ENCODE data around the gene OPCML.

The OPCML gene

GRCh38 chr11:132564091-132564885 lies 968.0 kb downstream of the OPCML start:
- Histone ChIP-seq H3K27me3 (no peaks in the 10 kb centered on the region), H3K4me1 (ENCODE audit: control insufficient read depth in 1 of 2, insufficient read depth in 1 of 2, low read depth in 1 of 2, low read length in 1 of 2) (no peaks in the 10 kb centered on the region), H3K36me3 (no peaks in the 10 kb centered on the region), H3K4me3 (ENCODE audit: low read depth in 1 of 2, low read length in 1 of 2) (no peak overlapping the region), H3K9me3 (peaks cover 3% of the 10 kb centered on the region), H3K27ac (no peak overlapping the region)
- TF ChIP-seq CTCF (IDR thresholded peaks at IDR 0.05): no peak

GRCh38 chr11:132563050-132563449 lies 969.3 kb downstream of the OPCML start:
- H3K27ac ChIP-seq: no peak overlapping the region
- H3K4me1 ChIP-seq (ENCODE audit: control insufficient read depth in 1 of 2, insufficient read depth in 1 of 2, low read depth in 1 of 2, low read length in 1 of 2): no peaks in the 10 kb centered on the region
- no peaks in the 10 kb centered on the region for H3K27me3 ChIP-seq
- no peaks in the 10 kb centered on the region for H3K36me3 ChIP-seq
- TF ChIP-seq CTCF (IDR thresholded peaks at IDR 0.05): no peak
- H3K4me3 ChIP-seq (ENCODE audit: low read depth in 1 of 2, low read length in 1 of 2): no peak overlapping the region
- H3K9me3 ChIP-seq: no peaks in the 10 kb centered on the region

- Histone ChIP-seq H3K36me3 (no peaks in the 10 kb centered on the region), H3K4me3 (ENCODE audit: low read depth in 1 of 2, low read length in 1 of 2) (no peak overlapping the region), H3K27me3 (no peaks in the 10 kb centered on the region), H3K27ac (no peak overlapping the region), H3K9me3 (no peaks in the 10 kb centered on the region), H3K4me1 (ENCODE audit: control insufficient read depth in 1 of 2, insufficient read depth in 1 of 2, low read depth in 1 of 2, low read length in 1 of 2) (no peaks in the 10 kb centered on the region)
- no peak for TF ChIP-seq CTCF (IDR thresholded peaks at IDR 0.05)
These were observed 970.4 kb downstream of the OPCML start for GRCh38 chr11:132561937-132562336.

- Histone ChIP-seq H3K9me3 (no peaks in the 10 kb centered on the region), H3K27me3 (no peaks in the 10 kb centered on the region), H3K4me1 (ENCODE audit: control insufficient read depth in 1 of 2, insufficient read depth in 1 of 2, low read depth in 1 of 2, low read length in 1 of 2) (no peaks in the 10 kb centered on the region), H3K27ac (no peak overlapping the region), H3K4me3 (ENCODE audit: low read depth in 1 of 2, low read length in 1 of 2) (no peak overlapping the region), H3K36me3 (no peaks in the 10 kb centered on the region)
- TF ChIP-seq CTCF (IDR thresholded peaks at IDR 0.05): no peak
These were observed 972.8 kb downstream of the OPCML start for GRCh38 chr11:132559331-132560036.

- no peaks in the 10 kb centered on the region for H3K4me1 ChIP-seq (ENCODE audit: control insufficient read depth in 1 of 2, insufficient read depth in 1 of 2, low read depth in 1 of 2, low read length in 1 of 2)
- H3K4me3 ChIP-seq (ENCODE audit: low read depth in 1 of 2, low read length in 1 of 2): no peak overlapping the region
- no peaks in the 10 kb centered on the region for H3K9me3 ChIP-seq
- H3K27me3 ChIP-seq: no peaks in the 10 kb centered on the region
- no peaks in the 10 kb centered on the region for H3K36me3 ChIP-seq
- TF ChIP-seq CTCF (IDR thresholded peaks at IDR 0.05): no peak
- no peak overlapping the region for H3K27ac ChIP-seq
These were observed 976.0 kb downstream of the OPCML start for GRCh38 chr11:132556316-132556715.
